K562 (cell line): ENCODE measurements around the gene TVP23A. TPM values are rescaled to one million over a fixed set of nuclear protein-coding genes. Genes with fewer than 3 reads are reported as not detected.

Experiments
- ATAC-seq: fragments of 200-7000 bp; cut with Tn5 transposase; 3 replicates; pipeline ENCODE4 v1.9.1; 2020; ENCODE audit warnings: moderate library complexity
- BruUV-seq: library from RNA; stranded (reverse); fragments of 400-500 nt; replicated peaks from 2 replicates; lab custom pipeline; 2021; lab: Mats Ljungman, UMichigan
- CTCF ChIA-PET: fragments of 300-600 bp; formaldehyde crosslinking; extraction: SDS; loops from one replicate; lab custom pipeline; 2021; ENCODE audit warnings: low intra/inter-chr PET ratio; lab: Yijun Ruan, JAX
- POLR2A ChIA-PET: fragments of 300-600, 350-650 bp; sonication (Branson Sonifier 250); formaldehyde crosslinking; extraction: SDS; loops from one replicate; lab custom pipeline; 2021; ENCODE audit warnings: antibody characterized with exemption, inconsistent platforms; lab: Yijun Ruan, JAX
- DNase-seq, 4 experiments: peaks; one replicate each; pipeline versions ENCODE4 v3.0.0 to v3.0.0-alpha.2; 2011 to 2018; ENCODE audit warnings: low spot score in 3 of 4, mixed read lengths in 3 of 4; ENCODE audit errors: extremely low read depth in 1 of 4
- FAIRE-seq: peaks from 2 replicates; lab custom pipeline; 2011; peaks lifted over from hg19 to GRCh38; lab: Jason Lieb, UNC
- H2AFZ ChIP-seq: 2 replicates; pipeline ENCODE4 v1.6.0; 2011; ENCODE audit warnings: low read depth, low read length, control low read depth, inconsistent platforms
- H3K27ac ChIP-seq: fragments of 200-600 bp; 3 replicates; pipeline ENCODE4 v1.8.0; 2011; ENCODE audit warnings: low read depth, mild to moderate bottlenecking, control low read depth, inconsistent platforms, low read length, moderate library complexity, mixed read lengths; ENCODE audit errors: extremely low read depth
- H3K27me3 ChIP-seq, 2 experiments: fragments of 300-600 bp in 1 of 2; 2 replicates in 1 of 2; 3 replicates in 1 of 2; pipeline versions ENCODE4 v1.6.0 to v1.8.0; 2011; ENCODE audit warnings: inconsistent platforms in 2 of 2, low read length in 2 of 2, mild to moderate bottlenecking in 1 of 2, mixed read lengths in 1 of 2, moderate library complexity in 1 of 2; ENCODE audit not compliant: control insufficient read depth in 2 of 2, insufficient read depth in 2 of 2
- H3K36me3 ChIP-seq: fragments of 300-600 bp; 3 replicates; pipeline ENCODE4 v1.8.0; 2011; ENCODE audit warnings: mild to moderate bottlenecking, low read length, inconsistent platforms; ENCODE audit not compliant: control insufficient read depth, insufficient read depth
- H3K4me1 ChIP-seq, 2 experiments: fragments of 200-600 bp in 1 of 2; replicated peaks in 1 of 2; 2 replicates in 1 of 2; 3 replicates in 1 of 2; pipeline versions ENCODE4 v1.5.1 to v1.8.0; 2011; ENCODE audit warnings: inconsistent platforms in 2 of 2, low read length in 2 of 2, mild to moderate bottlenecking in 1 of 2, mixed read lengths in 1 of 2, moderate library complexity in 1 of 2; ENCODE audit not compliant: control insufficient read depth in 2 of 2, insufficient read depth in 2 of 2
- H3K4me2 ChIP-seq: 2 replicates; pipeline ENCODE4 v1.6.1; 2011; ENCODE audit warnings: low read length, control low read depth, inconsistent platforms, mixed read lengths; ENCODE audit not compliant: insufficient read depth
- H3K4me3 ChIP-seq: fragments of 200-600 bp; sonication (generic), shearing (Covaris generic); 2 replicates; pipeline ENCODE4 v1.5.1; 2016; ENCODE audit warnings: control low read depth, inconsistent platforms
- H3K79me2 ChIP-seq: fragments of 200-600 bp; 3 replicates; pipeline ENCODE4 v1.8.0; 2011; ENCODE audit warnings: low read length, inconsistent platforms; ENCODE audit not compliant: control insufficient read depth, insufficient read depth
- H3K9ac ChIP-seq, 2 experiments: 2 replicates each; pipeline versions ENCODE4 v1.6.0 to v1.6.1; 2011; ENCODE audit warnings: low read depth in 2 of 2, low read length in 2 of 2, control low read depth in 1 of 2, inconsistent platforms in 1 of 2, mild to moderate bottlenecking in 1 of 2, mixed read lengths in 1 of 2; ENCODE audit not compliant: insufficient read depth in 1 of 2
- H3K9me1 ChIP-seq: one replicate; pipeline ENCODE4 v1.6.0; 2011; ENCODE audit warnings: inconsistent platforms, mild to moderate bottlenecking, low read length, moderate library complexity; ENCODE audit not compliant: control insufficient read depth, insufficient read depth
- H3K9me3 ChIP-seq: replicated peaks from 2 replicates; pipeline ENCODE4 v1.5.1; 2011; ENCODE audit warnings: low read depth, low read length, inconsistent platforms; ENCODE audit not compliant: control insufficient read depth, insufficient read depth
- H4K20me1 ChIP-seq: replicated peaks from 2 replicates; pipeline ENCODE4 v1.6.1; 2011; ENCODE audit warnings: low read length, inconsistent platforms, mixed read lengths; ENCODE audit not compliant: control insufficient read depth, insufficient read depth
- CGGBP1 ChIP-seq: fragments of 250-450 bp; sonication (Bioruptor Pico); IDR thresholded peaks from 2 replicates; pipeline ENCODE4 v1.9.0; 2021; ENCODE audit warnings: mild to moderate bottlenecking
- HOMEZ ChIP-seq: fragments of 250-450 bp; sonication (Bioruptor Pico); IDR thresholded peaks from 2 replicates; pipeline ENCODE4 v1.4.0; 2020; ENCODE audit warnings: mild to moderate bottlenecking, moderate library complexity
- NR4A1 ChIP-seq, 2 experiments: fragments of 250-450 bp in 1 of 2; fragments of 450-650 bp in 1 of 2; sonication (Bioruptor Pico) in 1 of 2; IDR thresholded peaks; 2 replicates each; pipeline versions ENCODE4 v1.4.0 to v1.6.1; 2016 to 2020; ENCODE audit warnings: mild to moderate bottlenecking in 2 of 2, missing compliant biosample characterization in 1 of 2, missing genetic modification characterization in 1 of 2, moderate library complexity in 1 of 2
- RAD51 ChIP-seq: fragments of 450-650 bp; IDR thresholded peaks from 2 replicates; pipeline ENCODE4 v1.7.1; 2016; ENCODE audit warnings: low read depth, mild to moderate bottlenecking, borderline replicate concordance
- SMARCB1 ChIP-seq: IDR thresholded peaks from 2 replicates; pipeline ENCODE4 v1.6.1; 2011; ENCODE audit warnings: improper control_type of control experiment, low read depth; ENCODE audit not compliant: insufficient read length
- SNRNP70 ChIP-seq: fragments of 200-400 bp; formaldehyde crosslinking; optimal IDR thresholded peaks from 2 replicates; pipeline ENCODE3; 2017; ENCODE audit warnings: low read depth, low read length
- SREBF2 ChIP-seq: sonication (generic); formaldehyde crosslinking; IDR thresholded peaks from 2 replicates; pipeline ENCODE4 v1.4.0; 2020; ENCODE audit warnings: mild to moderate bottlenecking, missing genetic modification reagents
- TEAD2 ChIP-seq: fragments of 450-650 bp; IDR thresholded peaks from 2 replicates; pipeline ENCODE4 v1.6.1; 2016; ENCODE audit warnings: missing genetic modification characterization, control low read depth, missing compliant biosample characterization
- TGIF2 ChIP-seq: sonication (generic); formaldehyde crosslinking; IDR thresholded peaks from 2 replicates; pipeline ENCODE4 v1.8.1; 2022; ENCODE audit warnings: mild to moderate bottlenecking, missing genetic modification reagents, moderate library complexity
- ZBTB34 ChIP-seq: fragments of 250-450 bp; sonication (Bioruptor Pico); IDR thresholded peaks from 2 replicates; pipeline ENCODE4 v1.8.0; 2021; ENCODE audit warnings: mild to moderate bottlenecking, moderate library complexity
- ZNF143 ChIP-seq: sonication (generic); formaldehyde crosslinking; IDR thresholded peaks from 2 replicates; pipeline ENCODE4 v1.9.0; 2022; ENCODE audit warnings: mild to moderate bottlenecking, missing genetic modification reagents
- WGBS: fragments of 100-300 bp; shearing (Covaris generic); methylation state at CpG from one replicate; pipeline ENCODE4 v1.1.6; 2016; ENCODE audit warnings: low coverage, mixed read lengths; ENCODE audit not compliant: insufficient coverage; ENCODE audit errors: missing lambda C conversion rate; 5-methylcytosine and 5-hydroxymethylcytosine counted together
- in situ Hi-C: fragments of 300-500 bp; cut with MboI; formaldehyde crosslinking; loops from 4 replicates; pipeline ENCODE4 v1.15.0; 2018; ENCODE audit warnings: inconsistent platforms, mixed read lengths
- intact Hi-C: fragments of 100-400 bp; cut with micrococcal nuclease; formaldehyde crosslinking; loops from 2 replicates; pipeline ENCODE4 v1.14.2; 2022
- polyA plus RNA-seq, 8 experiments: library from polyadenylated mRNA; depleted of rRNA in 4 of 8; stranded (reverse) in 5 of 8; unstranded in 3 of 8; fragments of >200 nt; fragmentation: Nextera tagmentation in 2 of 8; fragmentation: Illumina TruSeq in 1 of 8; extraction: Ambion mirVana in 2 of 8; extraction: Trizol in 1 of 8; gene quantifications; 2 replicates each; pipeline versions ENCODE4 v1.2.1 to v1.2.3, GENCODE V29; 2011 to 2014; ENCODE audit warnings: inconsistent platforms in 1 of 8, missing spikeins in 1 of 8
- total RNA-seq, 7 experiments: library from RNA; depleted of rRNA in 6 of 7; stranded (reverse); fragments of >200 nt in 6 of 7; fragmentation: Illumina TruSeq in 2 of 7; extraction: Trizol in 2 of 7; gene quantifications; 2 replicates each; pipeline versions ENCODE4 v1.2.1 to v1.2.3, GENCODE V29; 2011 to 2021; ENCODE audit warnings: low replicate concordance in 1 of 7

Gene TVP23A
- total and polyA plus RNA-seq, 9 of the 15 experiments (the other 6 are each of a cell fraction or from before 2014, with no cell fraction given): 0.04 to 0.77 (median 0.10) TPM; not detected in 3

- Histone ChIP-seq H2AFZ (no peak overlapping the region), H3K4me3 (no peak overlapping the region), H3K9ac (no peak overlapping the region), H3K27me3 (no peaks in the 10 kb centered on the region), H3K4me1 (peaks cover 19 to 23% of the 10 kb centered on the region in 2 experiments), H3K4me2 (no peak overlapping the region), H4K20me1 (no peaks in the 10 kb centered on the region), H3K9me1 (no peaks in the 10 kb centered on the region), H3K36me3 (peaks cover 43% of the 10 kb centered on the region; the same call in 2 of the 3 replicates), H3K9me3 (no peaks in the 10 kb centered on the region), H3K27ac (no peak overlapping the region), H3K79me2 (peaks cover 9% of the 10 kb centered on the region; the same call in 2 of the 3 replicates)
- ATAC-seq (no peak), FAIRE-seq (no peak), DNase-seq (no peak)
- POLR2A ChIA-PET: interaction anchor here (0.7 kb wide), 1 partner anchor 139 kb away, joined by 4 read pairs; no protein-coding TSS in a partner anchor
- TF ChIP-seq ZBTB34 (CRISPR knock-in tag) (no peak), TEAD2 (tag) (no peak), SREBF2 (CRISPR knock-in tag) (no peak), NR4A1 (CRISPR knock-in tag; IDR thresholded peaks at IDR 0.05) (no peak), NR4A1 (tag; IDR thresholded peaks at IDR 0.05) (no peak), CGGBP1 (no peak), SMARCB1 (no peak), HOMEZ (CRISPR knock-in tag) (no peak), ZNF143 (CRISPR knock-in tag) (no peak), RAD51 (no peak), SNRNP70 (no peak), TGIF2 (CRISPR knock-in tag) (no peak)
- in situ Hi-C loops: loop anchor here (5.0 kb wide), 1 partner anchor 166 kb away; no protein-coding TSS in a partner anchor
- CTCF ChIA-PET: no interaction called here
- BruUV-seq: no TSS peak
- intact Hi-C loops: no loop called here
- WGBS: 46% methylated on average over 2 of the region's 2 CpGs
Observed at GRCh38 chr16:10745841-10746240, 72.8 kb downstream of the TVP23A start.
